ENCODE data around the gene TSPEAR. TPM values are rescaled to one million over a fixed set of nuclear protein-coding genes. Genes with fewer than 3 reads are reported as not detected.

Gene TSPEAR
- total and polyA plus RNA-seq, 9 of the 15 experiments (the other 6 are each of a cell fraction or from before 2014, with no cell fraction given) = not detected

- Histone ChIP-seq H3K9me3 (replicated peaks; ENCODE audit: control insufficient read depth, insufficient read depth, low read depth, low read length) (peaks cover 4% of the 10 kb centered on the region), H3K27me3 (ENCODE audit: control insufficient read depth in 2 of 2, insufficient read depth in 2 of 2, low read length in 2 of 2) (peaks cover 2 to 33% of the 10 kb centered on the region in 2 experiments; a peak in 3 of 5 replicates), H4K20me1 (replicated peaks; ENCODE audit: control insufficient read depth, insufficient read depth, low read length) (no peaks in the 10 kb centered on the region), H3K9me1 (ENCODE audit: control insufficient read depth, insufficient read depth, low read length) (no peaks in the 10 kb centered on the region), H3K4me3 (no peak overlapping the region), H3K36me3 (ENCODE audit: control insufficient read depth, insufficient read depth, low read length) (no peaks in the 10 kb centered on the region), H2AFZ (ENCODE audit: low read depth, low read length) (no peak overlapping the region), H3K27ac (ENCODE audit: extremely low read depth, low read depth, low read length) (no peak overlapping the region), H3K4me1 (replicated peaks in 1 of 2; ENCODE audit: control insufficient read depth in 2 of 2, insufficient read depth in 2 of 2, low read length in 2 of 2) (no peaks in the 10 kb centered on the region; a peak in 1 of 5 replicates), H3K4me2 (ENCODE audit: insufficient read depth, low read length) (no peak overlapping the region), H3K9ac (ENCODE audit: insufficient read depth in 1 of 2, low read depth in 2 of 2, low read length in 2 of 2) (no peak overlapping the region), H3K79me2 (ENCODE audit: control insufficient read depth, insufficient read depth, low read length) (no peaks in the 10 kb centered on the region)
- no peak for DNase-seq (ENCODE audit: extremely low read depth in 1 of 4, low spot score in 3 of 4)
- WGBS (ENCODE audit: insufficient coverage, low coverage, missing lambda C conversion rate) = 0% methylated on average over 2 of the region's 2 CpGs
- BruUV-seq (replicated peaks) = no TSS peak
- intact Hi-C loops (cut with micrococcal nuclease) (no loop called here), in situ Hi-C loops (cut with MboI) (no loop called here)
- POLR2A ChIA-PET = interaction anchor here (0.6 kb wide), 1 partner anchor 44 kb away, joined by 3 read pairs; no protein-coding TSS in a partner anchor
- TF ChIP-seq NCOR1 (IDR thresholded peaks at IDR 0.05) = no peak
- TF ChIP-seq ZNF431 (CRISPR knock-in tag; IDR thresholded peaks at IDR 0.05) = no peak
- no peak for TF ChIP-seq NR2C2 (CRISPR knock-in tag; IDR thresholded peaks at IDR 0.05)
- TF ChIP-seq NR2C2 (tag; IDR thresholded peaks at IDR 0.05) = no peak
- TF ChIP-seq TFAM (CRISPR knock-in tag; conservative IDR thresholded peaks at IDR 0.05) = no peak
- no peak for TF ChIP-seq HOXB6 (CRISPR knock-in tag; IDR thresholded peaks at IDR 0.05; ENCODE audit: borderline replicate concordance)
- peak; percentile 98 for TF ChIP-seq ZFP1 (CRISPR knock-in tag; IDR thresholded peaks at IDR 0.05)
- FAIRE-seq = no peak
- ATAC-seq = no peak
- CTCF ChIA-PET (ENCODE audit: low intra/inter-chr PET ratio) = no interaction called here
Observed at GRCh38 chr21:44644878-44645277, 66.5 kb downstream of the TSPEAR start.

DNA sequence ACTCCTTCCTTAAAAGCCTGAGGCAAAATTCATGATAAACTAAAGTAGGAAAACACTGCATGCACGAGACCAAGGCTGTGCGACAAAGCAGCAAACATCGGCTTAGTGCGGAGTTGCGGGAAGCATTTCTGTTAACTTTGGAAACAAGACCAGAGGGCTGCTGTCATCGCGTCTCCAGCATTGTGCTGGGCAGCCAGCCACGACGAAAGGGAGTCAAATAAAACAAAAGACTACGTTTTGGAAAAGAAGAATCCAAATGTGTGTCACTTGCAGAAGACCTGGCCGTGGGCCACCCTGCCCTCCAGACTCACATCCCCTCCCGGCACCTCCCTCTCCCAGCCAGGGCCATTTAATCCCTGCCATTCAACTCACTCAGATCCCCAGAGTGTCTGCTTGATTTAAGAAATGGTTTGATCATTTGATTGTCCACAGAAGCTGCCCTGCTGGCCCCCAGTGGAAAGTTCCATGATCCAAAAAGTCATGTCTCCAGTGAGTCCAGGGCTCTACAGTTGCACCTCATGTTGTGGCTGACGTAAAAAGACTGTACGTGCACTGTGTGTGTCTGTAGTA lies 67.5 kb downstream of the TSPEAR start:
- no peaks in the 10 kb centered on the region for H3K9me1 ChIP-seq (ENCODE audit: control insufficient read depth, insufficient read depth, low read length)
- intact Hi-C loops (cut with micrococcal nuclease) = no loop called here
- ChIA-PET CTCF (ENCODE audit: low intra/inter-chr PET ratio) (no interaction called here), POLR2A (no interaction called here)
- ATAC-seq (no peak), DNase-seq (ENCODE audit: extremely low read depth in 1 of 4, low spot score in 3 of 4) (no peak), FAIRE-seq (no peak)
- no peak overlapping the region for H3K9ac ChIP-seq (ENCODE audit: insufficient read depth in 1 of 2, low read depth in 2 of 2, low read length in 2 of 2)
- H2AFZ ChIP-seq (ENCODE audit: low read depth, low read length) = no peak overlapping the region
- no peaks in the 10 kb centered on the region for H4K20me1 ChIP-seq (replicated peaks; ENCODE audit: control insufficient read depth, insufficient read depth, low read length)
- TF ChIP-seq PCBP2 (IDR thresholded peaks at IDR 0.05; ENCODE audit: low read depth, low read length, poor library complexity, severe bottlenecking) (no peak), KHSRP (IDR thresholded peaks at IDR 0.05) (no peak), RBM17 (IDR thresholded peaks at IDR 0.05; ENCODE audit: borderline replicate concordance, low read depth, low read length) (no peak), DACH1 (IDR thresholded peaks at IDR 0.05; ENCODE audit: partially characterized antibody) (no peak), SREBF2 (CRISPR knock-in tag; IDR thresholded peaks at IDR 0.05) (no peak), MTA1 (IDR thresholded peaks at IDR 0.05; ENCODE audit: borderline replicate concordance) (no peak)
- TF ChIP-seq, protein P1, sequence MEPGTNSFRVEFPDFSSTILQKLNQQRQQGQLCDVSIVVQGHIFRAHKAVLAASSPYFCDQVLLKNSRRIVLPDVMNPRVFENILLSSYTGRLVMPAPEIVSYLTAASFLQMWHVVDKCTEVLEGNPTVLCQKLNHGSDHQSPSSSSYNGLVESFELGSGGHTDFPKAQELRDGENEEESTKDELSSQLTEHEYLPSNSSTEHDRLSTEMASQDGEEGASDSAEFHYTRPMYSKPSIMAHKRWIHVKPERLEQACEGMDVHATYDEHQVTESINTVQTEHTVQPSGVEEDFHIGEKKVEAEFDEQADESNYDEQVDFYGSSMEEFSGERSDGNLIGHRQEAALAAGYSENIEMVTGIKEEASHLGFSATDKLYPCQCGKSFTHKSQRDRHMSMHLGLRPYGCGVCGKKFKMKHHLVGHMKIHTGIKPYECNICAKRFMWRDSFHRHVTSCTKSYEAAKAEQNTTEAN (CRISPR knock-in tag; IDR thresholded peaks at IDR 0.05) = no peak
- H3K27me3 ChIP-seq (ENCODE audit: control insufficient read depth in 2 of 2, insufficient read depth in 2 of 2, low read length in 2 of 2) = peaks cover 0 to 22% of the 10 kb centered on the region in 2 experiments; a peak in 3 of 5 replicates
- in situ Hi-C loops (cut with MboI) = no loop called here
- no peaks in the 10 kb centered on the region for H3K4me1 ChIP-seq (replicated peaks in 1 of 2; ENCODE audit: control insufficient read depth in 2 of 2, insufficient read depth in 2 of 2, low read length in 2 of 2)
- no peaks in the 10 kb centered on the region for H3K36me3 ChIP-seq (ENCODE audit: control insufficient read depth, insufficient read depth, low read length)
- no TSS peak for BruUV-seq (replicated peaks)
- no peak overlapping the region for H3K27ac ChIP-seq (ENCODE audit: extremely low read depth, low read depth, low read length)
- no peak overlapping the region for H3K4me3 ChIP-seq
- H3K4me2 ChIP-seq (ENCODE audit: insufficient read depth, low read length) = no peak overlapping the region
- WGBS (ENCODE audit: insufficient coverage, low coverage, missing lambda C conversion rate) = under 1% methylated on average over 14 of the region's 14 CpGs
- H3K9me3 ChIP-seq (replicated peaks; ENCODE audit: control insufficient read depth, insufficient read depth, low read depth, low read length) = peaks cover 4% of the 10 kb centered on the region
- H3K79me2 ChIP-seq (ENCODE audit: control insufficient read depth, insufficient read depth, low read length) = no peaks in the 10 kb centered on the region
